Measurements from ENCODE around the gene ARHGAP1.

DNA sequence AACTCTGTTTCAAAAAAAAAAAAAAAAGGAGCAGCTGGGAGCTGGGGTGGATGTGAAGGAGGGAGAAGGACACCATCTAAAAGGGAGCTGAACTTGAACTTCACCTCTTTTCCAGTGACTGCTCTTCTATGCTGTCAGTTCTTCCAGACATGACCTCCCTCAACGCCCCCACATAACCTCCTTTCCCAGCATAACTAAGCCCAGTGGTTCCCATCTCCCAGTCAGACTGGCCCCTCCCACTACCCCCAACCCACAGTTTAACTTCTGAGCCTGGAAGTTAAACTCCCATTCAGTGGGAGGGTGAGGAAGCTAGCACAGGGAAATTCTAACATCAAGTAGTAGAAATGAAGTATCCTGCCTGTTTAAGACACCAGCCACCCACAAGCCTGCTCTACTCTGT lies 1.8 kb downstream of the ARHGAP1 start:
- TF ChIP-seq, protein P1, sequence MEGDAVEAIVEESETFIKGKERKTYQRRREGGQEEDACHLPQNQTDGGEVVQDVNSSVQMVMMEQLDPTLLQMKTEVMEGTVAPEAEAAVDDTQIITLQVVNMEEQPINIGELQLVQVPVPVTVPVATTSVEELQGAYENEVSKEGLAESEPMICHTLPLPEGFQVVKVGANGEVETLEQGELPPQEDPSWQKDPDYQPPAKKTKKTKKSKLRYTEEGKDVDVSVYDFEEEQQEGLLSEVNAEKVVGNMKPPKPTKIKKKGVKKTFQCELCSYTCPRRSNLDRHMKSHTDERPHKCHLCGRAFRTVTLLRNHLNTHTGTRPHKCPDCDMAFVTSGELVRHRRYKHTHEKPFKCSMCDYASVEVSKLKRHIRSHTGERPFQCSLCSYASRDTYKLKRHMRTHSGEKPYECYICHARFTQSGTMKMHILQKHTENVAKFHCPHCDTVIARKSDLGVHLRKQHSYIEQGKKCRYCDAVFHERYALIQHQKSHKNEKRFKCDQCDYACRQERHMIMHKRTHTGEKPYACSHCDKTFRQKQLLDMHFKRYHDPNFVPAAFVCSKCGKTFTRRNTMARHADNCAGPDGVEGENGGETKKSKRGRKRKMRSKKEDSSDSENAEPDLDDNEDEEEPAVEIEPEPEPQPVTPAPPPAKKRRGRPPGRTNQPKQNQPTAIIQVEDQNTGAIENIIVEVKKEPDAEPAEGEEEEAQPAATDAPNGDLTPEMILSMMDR (IDR thresholded peaks at IDR 0.05) = no peak
- TF ChIP-seq POLR2A (IDR thresholded peaks at IDR 0.05) = no peak
